Neural progenitor cell (in vitro differentiated cells): ENCODE measurements around the gene SENP2. TPM values are rescaled to one million over a fixed set of nuclear protein-coding genes. Genes with fewer than 3 reads are reported as not detected.

ENCODE experiments used
- DNase-seq: peaks from one replicate; pipeline ENCODE4 v3.0.0-alpha.2; 2016; ENCODE audit warnings: low spot score
- H2AFZ ChIP-seq: fragments of 200-600 bp; sonication (generic); replicated peaks from 2 replicates; pipeline ENCODE4 v1.6.1; 2016; ENCODE audit warnings: antibody characterized with exemption
- H3F3A ChIP-seq: fragments of 200-600 bp; sonication (generic); 2 replicates; pipeline ENCODE4 v1.6.1; 2016; ENCODE audit warnings: antibody characterized with exemption, low read depth
- H3K27ac ChIP-seq: fragments of 200-600 bp; sonication (generic); 2 replicates; pipeline ENCODE4 v1.5.1; 2016; ENCODE audit warnings: mild to moderate bottlenecking
- H3K27me3 ChIP-seq: fragments of 200-600 bp; sonication (generic); 2 replicates; pipeline ENCODE4 v1.6.1; 2016; ENCODE audit warnings: mild to moderate bottlenecking, moderate library complexity
- H3K36me3 ChIP-seq: fragments of 200-600 bp; sonication (generic); 2 replicates; pipeline ENCODE4 v1.5.1; 2016
- H3K4me1 ChIP-seq: fragments of 200-600 bp; sonication (generic); 2 replicates; pipeline ENCODE4 v1.6.1; 2016; ENCODE audit warnings: mixed run types
- H3K4me2 ChIP-seq: fragments of 200-600 bp; sonication (generic); 2 replicates; pipeline ENCODE4 v1.6.1; 2016
- H3K4me3 ChIP-seq: fragments of 200-600 bp; sonication (generic); 2 replicates; pipeline ENCODE4 v1.5.1; 2016
- H3K79me2 ChIP-seq: fragments of 200-600 bp; sonication (generic); 2 replicates; pipeline ENCODE4 v1.6.1; 2016; ENCODE audit warnings: low read depth
- H3K9ac ChIP-seq: fragments of 200-600 bp; sonication (generic); 2 replicates; pipeline ENCODE4 v1.6.1; 2016
- H3K9me3 ChIP-seq: fragments of 200-600 bp; sonication (generic); 2 replicates; pipeline ENCODE4 v1.5.1; 2016; ENCODE audit warnings: low read depth
- H4K20me1 ChIP-seq: fragments of 200-600 bp; sonication (generic); 2 replicates; pipeline ENCODE4 v1.6.1; 2016; ENCODE audit warnings: low read depth
- H3K27ac Mint-ChIP-seq: 3 replicates; pipeline ENCODE4 v1.8.0; 2021; ENCODE audit warnings: mixed read lengths
- H3K27me3 Mint-ChIP-seq: 2 replicates; pipeline ENCODE4 v1.8.0; 2022; ENCODE audit warnings: low read depth, mild to moderate bottlenecking, inconsistent platforms, moderate library complexity, mixed read lengths; ENCODE audit not compliant: insufficient read depth
- H3K36me3 Mint-ChIP-seq: 3 replicates; pipeline ENCODE4 v1.8.0; 2021; ENCODE audit warnings: mixed read lengths
- H3K4me1 Mint-ChIP-seq: 3 replicates; pipeline ENCODE4 v1.8.0; 2021; ENCODE audit warnings: mixed read lengths
- H3K4me3 Mint-ChIP-seq: 3 replicates; pipeline ENCODE4 v1.8.0; 2021; ENCODE audit warnings: mild to moderate bottlenecking, moderate library complexity, mixed read lengths
- H3K9me3 Mint-ChIP-seq: 3 replicates; pipeline ENCODE4 v1.8.0; 2020; ENCODE audit warnings: mixed read lengths
- CTCF ChIP-seq: fragments of 200-600 bp; sonication (generic); IDR thresholded peaks from 2 replicates; pipeline ENCODE4 v1.5.1; 2017; ENCODE audit warnings: antibody characterized with exemption, mild to moderate bottlenecking
- EZH2 ChIP-seq: fragments of 200-600 bp; sonication (generic); IDR thresholded peaks from 2 replicates; pipeline ENCODE4 v1.6.1; 2017; ENCODE audit warnings: antibody characterized with exemption, mild to moderate bottlenecking, moderate library complexity
- EZH2phosphoT487 ChIP-seq: fragments of 200-600 bp; sonication (generic); IDR thresholded peaks from 2 replicates; pipeline ENCODE4 v1.6.1; 2017; ENCODE audit warnings: antibody characterized with exemption
- total RNA-seq: library from RNA; depleted of rRNA; stranded (reverse); fragments of >200 nt; gene quantifications from 2 replicates; pipeline ENCODE4 v1.2.3, GENCODE V29; 2015; ENCODE audit warnings: low replicate concordance

SENP2 gene
- total RNA-seq = 46.5 and 48.4 TPM in 2 replicates

DNA sequence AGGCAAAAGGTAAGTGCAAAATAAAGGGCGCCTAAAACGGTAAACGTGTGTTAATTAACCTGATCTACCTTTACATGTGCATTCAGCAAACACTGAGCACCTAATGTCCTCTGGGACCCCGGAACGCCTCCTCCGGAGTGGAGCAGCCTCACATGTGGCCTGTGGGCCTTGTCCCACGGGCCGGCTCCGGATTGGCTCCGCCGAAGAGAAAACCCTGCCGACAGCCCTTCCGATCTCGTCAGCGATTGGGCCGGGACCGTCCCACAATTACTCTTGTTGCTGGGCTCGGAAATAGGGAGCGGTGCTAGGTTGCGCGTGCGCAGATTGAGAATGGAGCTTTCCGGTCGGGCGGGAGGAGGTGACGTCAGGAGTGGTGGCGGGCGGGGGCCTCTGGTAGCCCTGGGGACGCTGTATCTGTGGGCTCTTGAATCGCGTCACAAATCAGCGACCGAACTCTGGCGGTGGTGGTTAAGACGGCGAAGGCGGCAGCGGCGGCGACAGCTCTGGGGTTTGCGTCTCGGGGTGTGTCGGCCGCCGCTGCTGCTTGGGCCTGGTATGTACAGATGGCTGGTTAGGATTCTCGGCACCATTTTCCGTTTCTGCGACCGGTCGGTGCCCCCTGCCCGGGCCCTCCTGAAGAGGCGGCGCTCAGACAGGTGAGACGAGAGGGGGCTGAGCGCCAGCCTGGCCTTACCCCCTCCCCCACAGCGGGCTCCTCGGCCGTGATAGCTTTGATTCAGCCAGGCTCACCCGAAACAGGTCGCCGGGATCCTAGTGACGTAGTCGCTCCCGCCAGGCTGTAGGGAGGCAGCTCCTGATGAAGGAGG is at the start of gene SENP2:
SENP2 (plus strand) TSS at position 437 of the 827 bp plus-strand sequence; CDS start at position 556, 119 bp downstream.
- Histone ChIP-seq H2AFZ (peak within 1 kb of the TSS; percentile 89), H3K36me3 (no peaks in the 10 kb centered on the region), H3K27me3 (no peaks in the 10 kb centered on the region), H3K79me2 (peaks cover 70% of the 10 kb centered on the region), H3K9ac (peak within 1 kb of the TSS; percentile 92), H4K20me1 (peaks cover 9% of the 10 kb centered on the region), H3K4me3 (peak within 1 kb of the TSS; percentile 95), H3K9me3 (no peaks in the 10 kb centered on the region), H3K4me2 (peak within 1 kb of the TSS; percentile 95), H3K4me1 (peaks cover 18% of the 10 kb centered on the region), H3F3A (peaks cover 54% of the 10 kb centered on the region), H3K27ac (peak within 1 kb of the TSS; percentile 92)
- Mint-ChIP-seq H3K4me3 (peak within 1 kb of the TSS; percentile 91), H3K27me3 (peaks cover 4% of the 10 kb centered on the region), H3K9me3 (no peaks in the 10 kb centered on the region), H3K27ac (peak within 1 kb of the TSS; percentile 87), H3K36me3 (no peaks in the 10 kb centered on the region), H3K4me1 (peaks cover 23% of the 10 kb centered on the region)
- DNase-seq = peak; percentile 100
- TF ChIP-seq CTCF = no peak
- TF ChIP-seq EZH2phosphoT487 = no peak
- TF ChIP-seq EZH2 = no peak

- H3K4me3 ChIP-seq = no peak overlapping the region
- H2AFZ ChIP-seq = peak overlapping the region; percentile 17
- H3K9ac ChIP-seq = no peak overlapping the region
- H3K79me2 ChIP-seq = no peaks in the 10 kb centered on the region
- no peaks in the 10 kb centered on the region for H3K9me3 ChIP-seq
- H3K4me2 ChIP-seq = no peak overlapping the region
- Mint-ChIP-seq H3K36me3 (no peaks in the 10 kb centered on the region), H3K27me3 (peaks cover 2% of the 10 kb centered on the region), H3K9me3 (no peaks in the 10 kb centered on the region), H3K4me3 (no peak overlapping the region), H3K27ac (no peak overlapping the region), H3K4me1 (peaks cover 14% of the 10 kb centered on the region)
- H3K36me3 ChIP-seq = no peaks in the 10 kb centered on the region
- no peaks in the 10 kb centered on the region for H3F3A ChIP-seq
- DNase-seq = no peak
- no peak overlapping the region for H3K27ac ChIP-seq
- H3K4me1 ChIP-seq = peaks cover 7% of the 10 kb centered on the region
- TF ChIP-seq CTCF (no peak), EZH2phosphoT487 (no peak), EZH2 (no peak)
- no peaks in the 10 kb centered on the region for H3K27me3 ChIP-seq
- H4K20me1 ChIP-seq = no peaks in the 10 kb centered on the region
Observed at GRCh38 chr3:185537369-185537970, 48.6 kb upstream of the SENP2 start.

- DNase-seq = no peak
- Mint-ChIP-seq H3K4me3 (no peak overlapping the region), H3K9me3 (no peaks in the 10 kb centered on the region), H3K36me3 (no peaks in the 10 kb centered on the region), H3K27me3 (peaks cover 2% of the 10 kb centered on the region), H3K27ac (no peak overlapping the region), H3K4me1 (peaks cover 7% of the 10 kb centered on the region)
- no peak overlapping the region for H3K4me3 ChIP-seq
- no peaks in the 10 kb centered on the region for H3F3A ChIP-seq
- no peak overlapping the region for H3K4me2 ChIP-seq
- no peaks in the 10 kb centered on the region for H4K20me1 ChIP-seq
- no peaks in the 10 kb centered on the region for H3K79me2 ChIP-seq
- no peaks in the 10 kb centered on the region for H3K27me3 ChIP-seq
- TF ChIP-seq EZH2 (no peak), CTCF (no peak), EZH2phosphoT487 (no peak)
- no peak overlapping the region for H3K27ac ChIP-seq
- H2AFZ ChIP-seq = no peak overlapping the region
- H3K4me1 ChIP-seq = no peaks in the 10 kb centered on the region
- no peaks in the 10 kb centered on the region for H3K9me3 ChIP-seq
- H3K36me3 ChIP-seq = no peaks in the 10 kb centered on the region
- no peak overlapping the region for H3K9ac ChIP-seq
Observed at GRCh38 chr3:185539934-185540333, 46.2 kb upstream of the SENP2 start.
